Retina (tissue), 1 donor: ENCODE results near the gene CKS1B.
"Not testable (repeated sequence)": the region's sequence is repeated elsewhere in the genome, so short reads cannot be mapped to it uniquely, and the experiment has no call there.

Experiments
- DNase-seq: peaks from one replicate; pipeline ENCODE4 v3.0.0-alpha.2; 2016

CKS1B gene

DNA sequence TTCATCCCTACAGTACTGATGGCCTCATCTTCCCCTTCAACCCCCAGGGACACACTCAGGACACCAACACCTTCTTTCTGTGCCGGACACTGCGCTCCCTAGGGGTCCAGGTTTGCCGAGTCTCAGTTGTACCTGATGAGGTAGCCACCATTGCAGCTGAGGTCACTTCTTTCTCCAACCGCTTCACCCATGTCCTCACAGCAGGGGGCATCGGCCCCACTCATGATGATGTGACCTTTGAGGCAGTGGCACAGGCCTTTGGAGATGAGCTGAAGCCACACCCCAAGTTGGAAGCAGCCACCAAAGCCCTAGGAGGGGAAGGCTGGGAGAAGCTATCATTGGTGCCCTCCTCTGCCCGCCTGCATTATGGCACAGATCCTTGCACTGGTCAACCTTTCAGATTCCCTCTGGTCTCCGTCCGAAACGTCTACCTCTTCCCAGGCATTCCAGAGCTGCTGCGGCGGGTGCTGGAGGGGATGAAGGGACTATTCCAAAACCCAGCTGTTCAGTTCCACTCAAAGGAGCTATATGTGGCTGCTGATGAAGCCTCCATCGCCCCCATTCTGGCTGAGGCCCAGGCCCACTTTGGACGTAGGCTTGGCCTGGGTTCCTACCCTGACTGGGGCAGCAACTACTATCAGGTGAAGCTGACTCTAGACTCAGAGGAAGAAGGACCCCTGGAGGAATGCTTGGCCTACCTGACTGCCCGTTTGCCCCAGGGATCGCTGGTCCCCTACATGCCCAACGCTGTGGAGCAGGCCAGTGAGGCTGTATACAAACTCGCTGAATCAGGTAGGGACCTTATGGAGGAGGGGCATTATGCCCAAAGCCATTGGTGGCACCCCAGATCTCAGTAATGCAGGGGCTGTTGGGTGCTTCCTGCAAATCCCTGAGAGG, 13.8 kb downstream of the CKS1B start:
- no peak for DNase-seq

- no peak for DNase-seq
These were observed 14.8 kb downstream of the CKS1B start for GRCh38 chr1:154989195-154989860.

DNA sequence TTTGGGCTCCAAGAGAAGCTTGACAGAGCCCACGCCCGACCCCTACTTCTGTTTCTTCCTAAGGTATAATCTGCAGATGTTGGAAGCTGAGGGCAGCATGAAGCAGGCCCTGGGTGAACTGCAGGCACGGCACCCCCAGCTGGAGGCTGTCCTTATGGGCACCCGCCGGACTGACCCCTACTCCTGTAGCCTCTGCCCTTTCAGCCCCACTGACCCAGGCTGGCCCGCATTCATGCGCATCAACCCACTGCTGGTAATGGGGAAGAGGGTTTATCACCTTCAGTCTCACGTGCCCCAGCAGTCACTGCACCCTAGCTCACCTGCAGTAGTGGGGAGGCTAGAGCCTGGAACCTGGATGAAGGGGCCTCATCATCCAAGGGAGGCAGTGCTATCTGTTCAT, 15.8 kb downstream of the CKS1B start:
- no peak for DNase-seq

GRCh38 chr1:154992721-154993571, 18.5 kb downstream of the CKS1B start:
- peak; percentile 61 for DNase-seq

GRCh38 chr1:154993572-154994268, 19.2 kb downstream of the CKS1B start, which contains the start of gene LENEP:
Gene LENEP (plus strand): TSS chr1:154993586. CDS start chr1:154993608, 22 bp downstream.
- no peak for DNase-seq

DNA sequence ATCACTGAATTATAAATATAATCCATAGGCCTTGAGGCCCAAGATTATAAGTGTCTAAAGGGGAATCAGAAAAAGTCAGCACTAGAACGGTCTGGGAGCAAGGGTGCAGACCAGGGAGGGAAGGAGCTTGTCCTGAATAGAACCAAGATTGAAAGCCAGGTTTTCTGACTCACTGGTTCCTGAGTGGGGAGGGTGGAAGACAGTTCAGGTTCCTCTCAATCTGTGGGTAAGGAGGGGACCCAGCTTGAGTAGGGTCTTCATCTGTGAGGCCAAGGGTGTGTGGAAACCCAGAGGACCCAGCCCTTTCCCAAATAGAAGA, 19.7 kb downstream of the CKS1B start:
- no peak for DNase-seq

- no peak for DNase-seq
These were observed 20.1 kb downstream of the CKS1B start for GRCh38 chr1:154994591-154994990.

DNA sequence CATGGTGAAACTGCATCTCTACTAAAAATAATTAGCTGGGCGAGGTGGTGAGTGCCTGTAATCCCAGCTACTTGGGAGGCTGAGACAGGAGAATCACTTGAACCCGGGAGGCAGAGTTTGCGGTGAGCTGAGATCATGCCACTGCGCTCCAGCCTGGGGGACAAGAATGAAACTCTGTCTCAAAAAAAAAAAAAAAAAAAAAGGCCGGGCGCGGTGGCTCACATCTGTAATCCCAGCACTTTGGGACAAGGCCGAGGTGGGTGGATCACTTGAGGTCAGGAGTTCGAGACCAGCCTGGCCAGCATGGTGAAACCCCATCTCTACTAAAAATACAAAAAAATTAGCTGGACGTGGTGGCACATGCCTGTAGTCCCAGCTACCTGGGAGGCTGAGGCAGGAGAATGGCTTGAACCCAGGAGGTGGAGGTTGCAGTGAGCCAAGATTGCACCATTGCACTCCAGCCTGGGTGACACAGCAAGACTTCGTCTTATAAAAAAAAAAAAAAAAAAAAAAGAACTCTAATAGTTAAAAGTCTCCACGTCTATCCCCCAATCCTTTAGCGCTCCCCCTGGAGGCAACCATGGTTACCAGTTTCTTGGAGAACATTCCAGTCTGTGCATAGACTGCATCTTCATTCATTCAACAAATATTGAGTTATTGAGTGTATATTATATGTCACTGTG, 21.0 kb downstream of the CKS1B start:
- DNase-seq = not testable (repeated sequence)

GRCh38 chr1:154996966-154997701, 22.7 kb downstream of the CKS1B start:
- no peak for DNase-seq

DNA sequence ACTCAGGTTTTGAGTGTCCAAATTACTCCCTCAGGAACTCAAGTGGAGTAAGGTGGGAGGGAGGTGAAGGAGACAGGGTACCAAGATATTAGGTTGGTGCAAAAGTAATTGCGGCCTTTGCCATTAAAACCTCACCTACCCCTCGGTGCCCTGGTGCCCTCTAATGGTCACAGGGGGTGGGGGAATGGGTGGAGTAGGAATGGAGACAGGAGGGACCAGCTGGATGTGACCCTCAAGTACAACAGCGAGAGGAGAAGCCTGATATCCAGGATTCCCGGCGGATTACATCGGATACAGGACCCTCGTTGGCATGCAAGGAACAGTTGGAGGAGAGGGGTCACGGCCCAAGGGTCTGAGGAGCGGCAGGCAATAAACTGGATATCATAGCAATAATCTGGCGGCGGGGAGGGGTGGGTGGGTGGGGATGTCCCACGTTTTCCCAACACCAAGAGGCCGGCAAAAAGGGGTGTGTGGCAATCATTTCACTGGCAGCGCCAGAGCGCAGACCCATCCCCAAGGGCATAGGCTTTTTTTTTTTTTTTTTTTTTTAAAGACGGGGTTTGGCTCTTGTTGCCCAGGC, 23.8 kb downstream of the CKS1B start:
- no peak for DNase-seq

DNA sequence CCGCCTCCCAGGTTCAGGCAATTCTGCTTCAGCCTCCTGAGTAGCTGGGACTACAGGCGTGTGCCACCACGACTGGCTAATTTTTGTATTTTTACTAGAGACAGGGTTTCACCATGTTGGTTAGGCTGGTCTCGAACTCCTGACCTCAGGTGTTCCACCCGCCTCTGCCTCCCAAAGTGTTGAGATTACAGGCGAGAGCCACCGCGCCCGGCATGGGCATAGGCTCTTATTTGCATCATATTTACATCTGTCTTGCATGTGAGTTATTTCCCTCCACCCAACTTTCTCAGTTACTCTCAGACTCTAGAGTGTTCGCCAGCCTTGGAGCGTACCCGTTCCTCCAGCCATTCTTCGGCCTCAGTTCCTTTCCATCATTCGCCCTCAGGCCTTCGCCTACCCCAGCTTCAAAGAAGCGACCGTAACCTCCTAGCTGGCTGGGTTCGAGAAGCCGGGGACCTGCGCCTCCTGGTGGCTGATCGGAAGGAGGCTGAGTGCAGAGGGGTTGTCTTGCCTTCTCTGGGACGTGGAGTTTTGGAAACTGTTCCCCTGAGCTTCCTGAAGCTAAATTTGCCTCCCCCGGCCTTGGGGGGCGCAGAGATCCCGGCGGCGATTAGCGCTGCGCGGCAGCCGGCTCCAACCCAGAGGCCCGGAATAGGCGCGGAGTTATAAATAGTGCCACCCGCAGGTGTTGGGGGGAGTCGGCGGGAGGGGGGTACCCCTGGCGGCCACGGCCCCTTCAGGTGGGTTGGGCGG, 24.5 kb downstream of the CKS1B start:
- peak; percentile 87 for DNase-seq

DNA sequence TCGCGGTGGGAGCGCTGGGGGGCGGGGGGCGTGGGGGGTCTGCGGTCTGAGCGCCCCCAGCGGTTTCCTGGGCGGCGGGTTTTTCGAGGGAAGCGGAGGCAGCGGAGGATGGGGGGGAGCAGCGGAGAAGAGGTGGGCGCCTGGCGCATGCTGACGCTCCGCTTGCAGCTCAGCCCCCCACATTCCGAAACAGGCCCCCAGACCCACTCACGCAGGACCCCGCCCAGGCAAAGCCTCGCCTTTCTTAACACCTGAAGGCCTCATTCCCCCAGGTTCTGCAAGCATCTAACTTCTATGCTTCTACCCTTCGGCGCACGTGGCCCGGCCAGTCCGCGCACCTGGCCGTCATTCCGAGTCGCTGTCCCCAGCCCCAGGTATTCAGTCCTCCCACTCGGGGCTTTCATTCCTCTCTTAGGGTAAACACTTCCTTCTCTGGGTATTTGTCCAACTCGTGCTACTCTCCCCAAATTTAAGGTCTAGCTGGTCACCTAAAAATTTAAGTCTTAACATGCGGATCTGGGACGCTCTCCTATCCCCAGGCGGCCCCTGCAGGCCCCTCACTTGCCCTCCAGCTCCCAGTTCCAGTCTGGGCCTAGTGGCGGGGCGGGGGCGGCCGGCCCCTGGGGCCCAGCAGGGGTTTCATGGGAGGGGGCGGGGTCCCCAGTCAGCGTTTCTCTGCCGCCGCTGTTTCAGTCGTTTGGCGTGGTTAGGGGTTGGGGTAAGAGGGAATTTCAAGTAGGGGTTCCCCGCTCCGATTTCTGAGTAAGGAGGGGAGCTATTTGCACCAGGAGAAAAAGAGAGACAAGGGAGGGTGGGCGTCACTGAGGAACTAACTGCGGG, 25.3 kb downstream of the CKS1B start:
- peak; percentile 72 for DNase-seq

DNA sequence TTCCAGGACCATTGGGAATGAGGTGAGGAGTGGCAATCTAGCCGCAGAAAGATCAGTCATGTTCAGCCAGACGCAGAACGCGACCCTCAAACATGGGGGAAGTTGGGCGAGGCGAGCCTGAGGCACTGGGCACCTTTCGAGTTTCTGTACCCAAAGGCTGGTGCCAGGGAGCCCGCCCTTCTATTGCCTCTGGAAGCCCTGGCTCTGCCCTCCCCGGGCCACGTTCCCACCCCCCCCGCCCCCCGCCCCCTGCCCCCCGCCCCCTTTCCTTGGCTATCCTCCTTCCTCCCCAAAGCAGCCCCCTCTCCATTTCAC, 25.9 kb downstream of the CKS1B start:
- no peak for DNase-seq

DNA sequence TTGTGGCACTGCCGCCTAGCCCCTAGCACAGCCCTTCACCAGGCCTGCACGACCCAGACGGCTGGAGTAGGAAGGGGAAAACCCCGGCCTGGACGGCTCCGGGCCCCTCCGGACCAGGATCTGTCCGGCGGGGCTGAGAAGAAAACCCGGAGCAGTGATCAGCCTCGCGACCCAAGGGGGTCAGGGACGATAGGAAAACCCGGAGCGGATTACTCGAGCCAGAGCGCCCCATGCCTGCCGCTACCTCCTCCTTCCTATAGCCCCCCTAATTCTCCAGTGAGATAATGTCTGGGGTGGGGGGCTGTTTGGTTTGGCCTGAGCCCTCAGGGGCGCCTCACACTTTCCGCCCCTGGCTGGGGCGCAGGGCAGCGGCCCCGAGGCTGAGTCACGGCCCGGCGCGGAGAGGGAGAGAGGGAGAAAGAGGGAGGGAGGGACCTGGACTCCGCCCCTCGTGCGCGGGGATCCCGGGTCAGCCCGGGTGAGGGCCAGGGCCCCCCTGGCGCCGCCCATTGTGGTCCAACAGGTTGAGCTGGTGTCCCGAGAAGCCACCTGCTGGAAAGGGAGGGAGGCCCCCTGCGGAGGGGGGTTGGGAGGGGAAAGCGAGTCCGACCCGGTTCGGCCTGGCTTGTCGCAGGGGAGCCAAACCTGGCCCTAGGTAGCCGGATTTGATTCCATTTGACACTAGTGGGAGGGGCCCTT, 26.4 kb downstream of the CKS1B start:
- DNase-seq = peak; percentile 99

DNA sequence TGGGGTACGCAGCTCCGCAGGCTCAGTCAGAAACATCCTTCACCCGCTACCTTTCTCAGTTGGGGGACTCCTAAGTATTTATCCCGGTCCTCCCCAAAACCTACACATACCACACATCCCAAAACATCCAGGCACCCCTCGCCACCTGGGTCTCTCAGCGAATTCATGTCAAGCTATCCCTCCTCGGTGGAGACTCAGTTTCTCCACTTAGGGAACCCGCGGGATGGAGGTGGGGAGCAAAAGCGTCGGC, 26.9 kb downstream of the CKS1B start:
- DNase-seq = no peak

DNA sequence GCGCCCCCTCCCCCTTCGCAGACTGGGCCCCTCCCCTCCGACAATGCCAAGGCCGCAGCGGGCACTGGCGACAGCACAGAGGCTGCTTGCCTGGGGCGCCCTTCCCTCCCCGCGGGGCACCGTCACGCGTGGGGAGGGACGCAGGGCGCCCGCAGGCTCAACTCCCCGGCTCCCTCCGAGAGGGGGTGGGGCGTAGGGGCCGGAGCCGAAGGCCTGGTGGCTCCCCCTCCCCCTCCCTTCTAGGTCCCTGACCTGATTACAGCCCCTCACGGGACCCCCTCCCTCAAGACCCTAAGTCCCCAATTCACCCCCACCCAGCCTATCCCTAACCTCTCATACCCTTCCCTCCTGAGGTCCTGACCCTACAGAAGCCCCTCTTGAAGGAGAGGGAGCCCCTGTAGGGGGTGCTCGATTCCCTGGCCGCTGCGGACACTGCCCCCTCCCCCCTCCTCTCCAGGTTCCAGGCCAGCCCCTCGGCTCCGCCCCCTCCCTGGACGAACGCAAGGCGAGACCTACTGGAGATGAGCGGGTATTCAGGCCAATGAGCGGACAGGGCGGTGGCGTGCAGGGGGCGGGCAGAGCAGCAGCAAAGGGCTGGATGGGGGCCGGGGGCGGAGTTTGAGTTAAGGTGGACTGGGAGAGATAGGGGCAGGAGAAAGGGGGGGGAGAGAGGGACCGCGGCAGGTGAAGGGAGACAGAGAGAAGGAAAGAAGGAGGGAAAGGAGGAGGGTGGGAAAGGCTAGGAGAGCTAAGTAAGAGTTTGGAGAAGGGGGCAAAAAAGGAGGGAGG, 27.4 kb downstream of the CKS1B start:
- DNase-seq = peak; percentile 89

DNA sequence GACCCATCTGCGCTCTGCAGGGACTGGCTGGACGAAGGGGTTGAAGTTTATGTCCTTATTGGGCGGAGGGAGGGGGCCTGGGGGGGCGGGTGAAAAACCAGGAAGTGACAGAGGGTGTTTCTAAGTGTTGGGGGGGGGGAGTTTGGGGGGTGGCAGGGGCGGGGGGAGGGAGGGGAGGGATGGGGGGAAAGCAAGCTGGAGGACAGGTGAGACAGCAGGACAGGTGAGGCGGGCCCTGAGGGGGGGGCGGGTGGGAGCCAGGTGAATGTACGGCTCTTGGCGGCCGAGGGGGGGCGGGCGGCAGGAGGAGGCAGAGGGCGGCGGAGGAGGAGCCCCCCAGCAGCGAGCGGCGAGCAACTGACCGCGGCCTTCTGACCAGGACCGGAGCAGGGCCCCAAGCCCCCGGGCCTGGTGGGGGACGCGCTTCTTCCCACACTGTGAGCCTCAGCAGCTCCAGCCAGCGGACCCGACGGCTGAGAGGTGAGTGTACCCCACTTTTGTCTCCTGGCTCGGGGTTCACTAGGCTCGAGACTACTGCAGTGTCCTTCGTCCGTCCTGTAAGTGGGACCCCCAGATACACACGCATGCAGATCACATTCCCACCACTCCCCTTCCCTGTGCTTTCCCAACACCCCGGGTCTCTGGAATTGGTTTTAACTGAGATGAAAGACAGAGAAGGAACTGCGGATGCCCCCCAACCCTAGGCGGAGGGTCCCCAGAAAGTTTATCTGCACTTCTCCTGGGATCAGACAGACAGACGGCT, 28.2 kb downstream of the CKS1B start, which contains the start of gene ZBTB7B:
Gene ZBTB7B (plus strand): TSS at position 339 of the 763 bp plus-strand sequence. CDS start 11,859 bp downstream, outside the sequence.
- peak; percentile 71 for DNase-seq
